NCI-H345 treated with DMSO at 0.1 percent for 48 hours (cell line): ENCODE results near the gene MATK.
"Not testable (repeated sequence)": the region's sequence is repeated elsewhere in the genome, so short reads cannot be mapped to it uniquely, and the experiment has no call there.

Source experiments
- DNase-seq: peaks from one replicate; lab custom pipeline; 2025; ENCODE audit not compliant: unreplicated experiment; lab: John Stamatoyannopoulos, UW

Gene MATK

DNA sequence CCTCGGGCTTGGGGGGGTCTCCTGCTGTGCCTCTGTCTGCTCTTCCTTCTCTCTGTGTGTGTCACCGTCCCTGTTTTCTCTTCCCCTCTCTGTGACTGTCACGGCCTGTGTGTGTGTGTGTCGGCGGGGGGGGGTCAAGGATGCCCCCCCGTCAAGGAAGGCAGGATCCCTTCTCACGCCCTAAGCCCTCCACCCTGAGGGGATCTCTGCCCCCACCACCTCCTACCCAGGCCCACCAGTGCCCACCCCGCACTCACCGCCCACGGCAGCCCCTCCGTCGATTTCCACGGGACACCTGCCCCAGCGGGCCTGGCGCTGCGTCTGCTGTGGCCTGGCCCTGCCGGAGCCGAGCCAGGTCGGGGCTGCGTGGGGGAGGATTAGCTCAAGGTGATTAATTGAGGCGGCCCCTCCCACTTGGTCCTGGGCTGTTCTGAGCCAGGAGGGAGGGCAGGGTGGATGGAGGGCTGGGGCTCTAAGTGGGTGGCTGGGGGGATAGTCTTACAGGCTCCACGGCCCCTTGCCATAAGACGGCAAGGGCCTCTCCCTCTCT is 14.2 kb downstream of the MATK start, which contains the start of gene RAX2:
RAX2 (minus strand) TSS at position 323 of the 550 bp plus-strand sequence. CDS start 486 bp downstream, outside the sequence.
- no peak for DNase-seq

DNA sequence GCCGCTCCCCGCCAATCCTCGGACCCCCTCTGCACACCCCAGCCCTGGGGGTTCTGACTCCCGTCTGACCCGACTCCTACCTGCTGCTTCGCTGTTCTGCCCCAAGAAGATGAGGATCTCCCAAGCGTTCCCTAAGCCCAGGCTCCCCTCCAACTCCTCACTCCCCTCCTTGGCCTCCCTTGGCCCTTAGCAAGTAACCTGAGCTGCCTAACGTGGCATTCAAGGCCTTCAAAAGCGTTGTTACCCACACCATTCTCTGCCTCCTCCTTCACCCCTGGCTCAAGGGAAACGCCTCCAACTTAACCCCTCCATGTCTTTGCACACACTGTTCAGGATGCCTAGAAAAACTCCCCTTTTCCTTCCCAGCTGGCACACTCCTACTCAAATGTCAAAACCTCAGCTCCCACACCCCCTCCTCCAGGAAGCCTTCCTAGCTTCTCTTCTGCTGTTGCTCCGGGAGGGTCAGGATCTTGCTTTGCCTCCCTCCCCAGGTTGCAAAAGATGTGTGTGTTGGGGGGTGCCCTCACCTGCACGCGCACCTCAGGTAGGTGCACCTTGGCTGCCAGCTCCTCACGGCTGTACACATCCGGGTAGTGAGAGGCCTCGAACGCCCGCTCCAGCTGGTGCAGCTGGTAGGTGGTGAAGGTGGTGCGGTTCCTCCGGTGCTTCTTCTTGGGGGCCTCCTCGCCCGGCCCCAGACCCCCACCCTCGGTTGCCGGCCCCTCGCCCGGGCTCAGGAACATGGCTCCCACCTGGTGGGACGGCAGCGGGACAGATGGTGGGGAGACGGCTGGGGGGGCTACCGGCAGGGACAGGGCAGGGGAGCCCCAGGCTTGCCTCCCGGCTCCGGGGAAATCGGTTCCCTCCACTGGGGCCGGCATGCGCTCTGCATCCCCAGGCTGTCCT is 14.9 kb downstream of the MATK start:
- no peak for DNase-seq

DNA sequence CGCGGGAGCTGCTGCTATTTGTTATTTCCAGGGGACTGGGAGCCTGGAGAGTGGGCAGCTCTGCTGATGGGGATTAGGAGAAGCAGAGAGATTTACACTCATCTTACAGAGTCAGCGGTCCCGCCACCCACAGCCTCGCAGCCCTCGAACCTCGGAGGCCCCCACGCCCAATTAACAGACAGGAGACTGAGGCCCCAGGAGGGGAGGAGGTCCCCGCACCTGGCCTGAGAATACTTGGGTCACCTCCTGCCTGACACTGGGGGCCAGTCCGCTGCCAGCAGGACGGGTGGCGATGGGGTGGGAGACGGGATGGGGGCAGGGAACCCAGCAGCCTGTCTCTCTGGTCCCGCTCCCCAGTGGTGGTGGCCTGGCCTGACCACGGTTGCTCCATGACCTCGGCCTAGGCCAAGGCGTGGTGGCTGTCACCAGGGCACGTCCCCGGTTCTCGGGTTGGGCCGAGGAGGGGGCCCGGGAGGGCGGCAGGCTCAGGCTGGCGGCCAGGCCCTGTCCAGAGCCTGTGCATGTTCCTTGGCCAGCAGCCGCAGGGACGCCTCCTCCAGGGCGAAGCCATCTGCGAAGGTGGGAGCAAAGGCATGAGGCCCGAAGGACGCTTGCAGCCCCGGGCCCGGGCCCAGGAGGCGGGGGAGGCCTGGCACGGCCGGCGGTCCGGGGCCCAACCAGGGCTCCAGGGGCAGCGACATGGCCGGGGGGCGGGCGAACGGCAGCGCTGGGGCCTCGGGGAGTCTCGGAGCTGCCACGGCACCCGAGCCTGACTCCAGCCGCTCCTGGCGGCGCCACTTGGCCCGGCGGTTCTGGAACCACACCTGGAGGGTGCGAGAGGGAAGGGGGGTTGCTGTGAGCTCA is 15.8 kb downstream of the MATK start:
- no peak for DNase-seq

DNA sequence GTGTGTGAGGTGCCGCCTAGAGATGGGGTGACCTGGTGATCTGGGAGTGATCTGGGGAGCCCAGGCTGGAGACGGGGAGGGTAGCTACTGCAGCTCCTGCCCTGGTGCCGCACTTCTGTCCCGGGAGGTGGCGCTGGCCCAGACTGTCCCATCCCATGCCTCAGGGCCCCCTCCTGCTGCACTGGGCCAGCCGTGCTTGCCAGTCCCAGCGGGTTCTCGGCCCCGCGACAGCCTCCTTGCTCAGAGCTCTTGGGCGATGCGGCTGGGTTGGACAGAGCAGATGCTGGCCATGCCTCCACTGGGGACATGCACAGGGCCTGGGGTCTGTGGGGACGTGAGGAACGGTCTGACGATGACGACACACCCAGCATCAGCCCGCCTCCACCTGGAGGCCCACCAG is 16.7 kb downstream of the MATK start:
- DNase-seq = no peak

DNA sequence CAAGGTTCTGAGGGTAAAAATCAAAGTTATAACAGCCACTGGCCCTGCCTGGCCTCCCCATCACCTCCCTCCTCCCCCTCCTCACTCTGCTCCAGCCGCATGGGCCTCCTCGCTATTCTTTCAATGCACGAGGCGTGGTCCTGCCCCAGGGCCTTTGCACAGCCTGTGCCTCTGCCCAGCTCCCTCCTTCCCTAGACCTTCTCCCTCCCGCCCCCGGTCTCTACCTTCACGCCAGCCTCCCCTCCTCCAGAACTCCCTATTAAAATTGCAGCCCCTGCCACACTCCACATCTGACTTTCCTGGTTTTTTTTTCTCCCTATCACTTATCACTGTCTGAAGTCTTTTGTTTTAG is 17.5 kb downstream of the MATK start:
- no peak for DNase-seq

DNA sequence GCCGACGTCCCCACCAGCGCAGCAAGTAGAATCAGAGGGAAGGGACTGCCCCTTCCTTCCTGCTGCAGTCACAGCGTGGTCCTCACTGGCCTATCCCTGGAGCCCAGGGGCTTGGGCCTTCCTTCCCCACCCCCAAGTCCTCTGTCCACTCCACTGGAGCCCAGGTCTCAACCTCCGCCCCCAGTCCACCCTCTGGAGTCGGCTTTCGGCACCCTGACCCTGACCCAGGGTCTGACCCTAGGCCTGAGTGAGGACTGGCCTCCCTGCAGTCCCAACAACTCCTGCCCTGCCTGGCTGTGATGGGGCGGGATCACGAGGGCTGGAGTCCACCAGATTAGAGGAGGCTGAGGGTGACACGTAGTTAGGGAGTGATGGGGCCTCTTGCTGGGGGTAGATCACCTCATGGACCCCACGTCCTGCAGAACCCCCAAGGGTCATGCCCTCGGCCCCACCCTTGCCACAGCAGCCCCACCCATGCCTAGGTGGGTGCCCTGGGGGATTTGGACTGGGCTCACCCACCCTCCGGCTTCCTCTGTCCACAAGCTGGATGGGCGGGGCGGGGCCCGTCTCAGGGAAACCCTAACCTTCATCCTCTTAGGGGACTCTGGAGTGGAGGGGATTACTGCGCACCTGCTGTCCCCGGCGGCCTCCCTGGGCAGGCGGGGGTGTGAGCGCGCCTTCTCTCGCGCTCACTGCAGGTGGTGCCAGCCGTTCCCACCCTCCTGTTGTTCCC is 18.0 kb downstream of the MATK start:
- no peak for DNase-seq

DNA sequence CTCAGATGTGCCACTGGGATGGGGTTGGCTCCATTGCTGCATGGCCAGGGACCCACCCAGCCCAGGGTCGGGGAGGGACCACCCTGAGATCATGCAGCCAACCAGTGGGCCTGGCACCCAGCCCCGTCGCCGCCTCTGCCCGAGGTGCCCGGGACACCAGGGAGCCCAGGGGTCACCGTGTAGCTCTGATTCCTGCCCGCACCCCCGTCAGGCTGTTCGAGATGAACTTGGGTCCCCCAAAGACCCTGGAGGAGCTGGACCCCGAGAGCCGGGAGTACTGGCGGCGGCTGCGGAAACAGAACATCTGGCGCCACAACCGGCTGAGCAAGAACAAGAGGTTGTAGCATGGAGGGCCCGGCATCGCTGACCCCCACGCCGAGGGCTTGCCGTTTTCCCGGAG is 19.1 kb downstream of the MATK start:
- DNase-seq = no peak

DNA sequence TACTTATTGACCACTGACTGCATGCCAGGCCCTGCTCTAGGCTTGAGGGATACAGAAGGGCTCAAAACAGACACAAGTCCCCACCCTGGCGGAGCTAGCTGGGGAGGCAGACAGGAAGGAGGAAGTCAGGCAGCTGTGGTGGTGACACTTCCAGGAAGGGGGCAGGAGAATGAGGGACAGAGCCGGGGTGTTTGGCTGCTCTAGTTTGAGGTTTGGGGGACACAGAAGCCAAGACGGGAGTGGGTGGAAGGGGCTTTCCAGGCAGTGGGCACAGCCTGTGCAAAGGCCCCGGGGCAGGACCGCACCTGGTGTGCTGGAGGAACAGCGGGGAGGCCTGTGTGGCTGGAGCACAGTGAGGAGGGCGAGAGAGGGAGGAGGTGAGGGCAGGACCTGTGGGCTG is 19.7 kb downstream of the MATK start:
- DNase-seq = no peak

DNA sequence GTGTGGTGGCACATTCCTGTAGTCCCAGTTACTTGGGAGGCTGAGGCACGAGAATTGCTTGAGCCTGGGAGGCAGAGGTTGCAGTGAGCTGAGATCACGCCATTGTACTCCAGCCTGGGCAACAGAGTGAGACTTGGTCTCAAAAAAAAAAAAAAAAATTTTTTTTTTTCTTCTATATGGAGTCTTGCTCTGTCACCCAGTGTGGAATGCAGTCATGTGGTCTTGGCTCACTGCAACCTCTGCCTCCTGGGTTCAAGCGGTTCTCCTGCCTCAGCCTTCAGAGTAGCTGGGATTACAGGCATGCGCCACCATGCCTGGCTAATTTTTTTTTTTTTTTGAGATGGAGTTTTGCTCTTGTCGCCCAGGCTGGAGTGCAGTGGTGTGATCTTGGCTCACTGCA is 20.4 kb downstream of the MATK start:
- DNase-seq = not testable (repeated sequence)

DNA sequence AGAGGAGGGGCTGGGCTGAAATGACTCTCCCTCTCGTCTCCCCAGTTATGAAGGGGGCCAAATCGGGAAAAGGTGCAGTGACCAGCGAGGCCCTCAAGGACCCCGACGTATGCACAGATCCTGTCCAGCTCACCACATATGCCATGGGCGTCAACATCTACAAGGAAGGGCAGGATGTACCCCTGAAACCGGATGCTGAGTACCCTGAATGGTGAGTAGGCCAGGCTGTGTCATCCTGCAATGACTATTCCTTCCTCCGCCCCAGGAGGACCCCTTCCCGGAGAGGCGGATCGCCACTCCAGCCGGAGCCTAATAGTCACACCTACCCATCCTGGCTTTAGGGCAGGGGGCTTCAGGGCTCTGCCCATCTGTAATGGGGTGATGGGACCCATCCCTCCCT is 21.1 kb downstream of the MATK start:
- DNase-seq = no peak

DNA sequence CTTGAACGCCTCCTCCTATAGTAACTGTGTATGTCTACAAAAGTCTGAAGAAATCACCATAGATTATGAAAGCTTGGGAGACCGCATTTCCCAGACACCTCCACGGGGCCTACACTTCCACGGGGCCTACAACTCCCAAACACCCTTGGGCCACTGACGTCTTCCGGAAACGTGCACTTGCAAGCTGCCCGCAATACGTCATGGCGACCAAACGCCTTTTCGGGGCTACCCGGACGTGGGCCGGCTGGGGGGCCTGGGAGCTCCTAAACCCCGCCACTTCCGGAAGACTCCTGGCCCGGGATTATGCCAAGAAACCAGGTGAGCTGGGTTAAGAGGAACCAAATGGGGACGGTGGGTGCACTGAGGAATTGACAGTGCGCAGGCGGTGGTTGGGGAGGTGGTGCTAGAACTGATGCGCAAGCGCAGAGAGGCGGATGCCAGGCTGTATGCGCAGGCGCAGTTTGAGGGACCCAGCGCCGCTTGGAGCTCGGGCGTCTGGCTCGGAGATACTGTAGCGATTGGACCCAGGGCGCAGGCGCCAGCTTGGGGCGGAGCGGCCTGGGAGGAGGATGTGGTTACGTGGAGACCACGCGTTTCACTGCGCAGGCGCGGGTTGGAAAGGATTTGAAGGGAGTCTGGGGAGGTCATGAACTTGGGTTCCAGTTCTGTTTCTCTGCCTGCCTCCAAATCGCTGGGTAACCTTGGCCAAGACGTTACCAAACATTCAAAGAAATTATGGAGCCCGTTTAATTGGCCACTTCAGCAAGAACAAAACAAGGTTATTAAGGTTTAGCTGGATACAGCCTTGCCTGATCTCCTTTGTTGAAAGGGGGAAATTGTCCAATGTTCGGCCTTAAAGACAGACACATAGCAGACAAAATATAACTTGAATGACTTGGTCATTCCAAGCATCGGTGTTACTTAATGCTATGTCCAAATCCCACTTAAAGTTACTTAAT is 23.4 kb downstream of the MATK start, which contains the start of gene MRPL54:
MRPL54 (plus strand) TSS at position 182 of the 959 bp plus-strand sequence; CDS start at position 201, 19 bp downstream.
- peak; percentile 98 for DNase-seq

DNA sequence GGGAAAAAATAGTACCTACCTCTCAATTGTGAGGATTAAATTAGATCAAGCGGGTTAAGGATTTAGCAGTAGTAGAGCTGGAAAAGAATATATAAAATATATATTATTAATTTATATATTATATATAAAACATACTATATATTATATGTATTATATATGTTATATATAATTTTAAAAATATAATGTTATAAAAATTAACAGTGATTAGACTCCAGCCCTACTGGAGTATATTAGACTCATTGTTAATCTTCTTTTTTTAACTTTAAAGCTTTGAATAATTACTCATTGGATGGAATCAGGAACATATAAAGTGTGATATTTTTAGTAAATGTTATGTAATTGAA is 24.1 kb downstream of the MATK start:
- DNase-seq = no peak

DNA sequence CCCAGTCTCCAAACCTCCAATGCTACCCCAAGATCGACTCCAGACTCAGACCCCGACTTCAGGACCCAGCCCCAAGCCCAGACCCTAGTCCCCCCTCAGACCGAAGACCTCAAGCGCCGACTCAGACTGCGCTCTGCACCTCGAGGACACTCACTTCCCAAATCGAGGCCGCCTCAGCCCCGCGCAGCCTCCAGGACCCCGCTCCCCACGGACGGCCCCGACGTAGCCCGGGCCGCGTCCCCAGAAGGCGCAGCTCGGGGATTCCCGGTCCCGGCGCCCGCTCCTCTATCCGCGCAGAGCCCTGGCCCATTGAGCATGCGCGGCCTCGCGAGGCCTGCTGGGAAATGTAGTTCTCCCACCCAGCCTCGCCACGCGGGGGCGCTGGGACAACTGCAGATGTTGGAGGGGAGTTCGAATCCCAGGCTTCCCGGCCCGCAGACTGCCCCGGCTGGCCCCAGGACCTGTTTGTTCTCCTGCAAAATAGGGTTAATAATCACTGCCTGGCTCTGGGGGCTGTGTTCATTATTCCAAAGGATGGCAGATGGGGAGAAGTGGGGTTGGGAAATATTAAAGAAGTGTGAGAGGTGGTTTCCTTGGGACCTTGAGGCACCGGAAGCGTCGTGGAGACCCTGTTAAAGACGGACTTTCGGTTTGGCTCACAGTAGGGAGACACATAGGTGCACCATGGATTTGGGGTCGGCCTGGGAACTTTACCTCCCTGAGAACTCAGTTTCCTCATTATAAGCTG is 24.6 kb downstream of the MATK start, which contains the start of gene APBA3:
APBA3 (minus strand) TSS at position 311 of the 748 bp plus-strand sequence. CDS start 1,428 bp downstream, outside the sequence.
- DNase-seq = peak; percentile 94

DNA sequence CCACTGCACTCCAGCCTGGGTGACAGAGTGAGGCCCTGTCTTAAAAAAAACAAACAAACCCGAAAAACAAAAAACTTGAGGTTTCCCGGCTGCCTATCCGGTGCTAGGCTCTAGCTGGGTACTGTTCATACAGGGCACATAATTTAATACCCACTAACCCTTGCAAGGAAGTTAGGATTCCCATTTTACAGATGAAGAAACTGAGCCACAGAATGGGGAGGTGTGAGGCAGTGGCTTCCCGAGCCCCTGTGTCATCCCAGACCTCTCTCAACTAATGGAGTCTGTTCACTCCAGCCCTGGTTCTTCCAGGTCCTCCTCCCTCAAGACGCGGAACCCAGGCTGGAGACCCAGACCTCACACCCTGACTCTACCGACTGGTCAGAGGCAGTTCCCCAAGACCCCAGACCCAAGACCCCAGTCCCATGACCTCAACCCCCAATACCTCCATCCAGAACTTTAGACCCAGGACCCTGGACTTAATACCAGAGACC is 25.3 kb downstream of the MATK start:
- DNase-seq = no peak

DNA sequence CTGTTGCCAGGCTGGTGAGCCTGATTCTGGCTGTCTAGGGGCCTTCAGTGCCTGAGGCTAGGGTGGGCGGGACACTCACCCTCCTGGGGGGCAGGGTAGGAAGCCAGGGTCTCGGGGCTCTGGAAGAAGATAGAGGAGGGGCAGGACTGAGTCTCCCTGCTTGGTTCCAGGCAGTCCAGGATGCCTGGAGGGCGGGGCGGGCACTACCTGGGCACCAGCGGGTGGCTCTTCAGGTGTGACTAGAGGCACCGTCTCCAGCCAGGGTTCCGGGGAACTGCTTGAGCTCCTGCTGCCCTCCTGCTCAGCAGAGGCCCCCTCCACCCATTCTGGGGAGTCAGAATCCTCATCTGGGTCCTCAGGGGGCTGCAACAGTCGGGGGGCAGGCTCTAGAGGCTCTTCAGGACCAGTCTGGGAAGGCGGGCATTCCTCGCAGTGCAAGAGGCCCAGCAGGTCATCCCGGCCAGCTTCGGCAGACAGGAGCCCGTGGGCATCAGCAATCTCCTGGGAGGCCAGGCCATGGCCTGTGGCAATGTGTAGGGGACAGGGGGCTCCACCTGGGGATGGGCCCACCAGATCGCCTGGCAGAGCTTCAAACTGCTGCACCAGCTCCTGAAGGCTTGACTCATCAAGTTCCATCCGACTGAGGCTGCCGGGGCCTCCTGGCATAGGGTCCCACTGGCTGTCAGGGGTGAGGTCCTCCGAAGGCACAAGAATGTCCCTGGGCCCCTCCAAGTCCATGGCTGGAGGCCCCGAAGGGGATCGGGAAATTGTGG is 26.5 kb downstream of the MATK start:
- no peak for DNase-seq

DNA sequence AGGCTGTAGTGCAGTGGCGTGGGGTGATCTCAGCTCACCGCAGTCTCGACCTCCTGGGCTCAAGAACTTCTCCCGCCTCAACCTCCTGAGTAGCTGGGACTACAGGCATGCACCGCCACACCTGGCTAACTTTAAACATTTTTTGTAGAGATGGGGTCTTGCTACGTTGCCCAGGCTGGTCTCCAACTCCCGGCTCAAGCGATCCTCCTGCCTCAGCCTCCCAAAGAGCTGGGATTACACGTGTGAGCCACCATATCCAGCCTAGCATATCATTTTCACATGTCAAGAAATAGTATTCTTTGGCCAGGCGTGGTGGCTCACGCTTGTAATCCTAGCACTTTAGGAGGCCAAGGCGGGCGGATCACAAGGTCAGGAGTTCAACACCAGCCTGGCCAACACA is 27.9 kb downstream of the MATK start:
- DNase-seq = not testable (repeated sequence)

DNA sequence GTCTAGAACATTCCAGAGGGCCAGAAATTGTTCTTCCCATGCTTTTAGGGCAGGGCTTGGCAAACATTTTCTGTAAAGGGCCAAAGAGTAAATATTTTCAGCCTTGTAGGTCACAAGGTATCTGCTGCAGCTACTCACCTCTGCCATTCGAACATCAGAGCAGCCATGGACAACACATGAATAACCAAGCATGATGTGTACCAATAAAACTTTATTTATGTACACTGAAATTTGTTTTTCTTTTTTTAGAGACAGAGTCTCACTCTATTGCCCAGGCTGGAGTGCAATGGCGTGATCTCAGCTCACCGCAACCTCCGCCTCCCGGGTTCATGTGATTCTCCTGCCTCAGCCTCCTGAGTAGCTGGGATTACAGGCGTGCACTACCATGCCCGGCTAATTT is 28.5 kb downstream of the MATK start:
- DNase-seq = not testable (repeated sequence)
